OCI-M2 (cell line): ENCODE results near the gene DENND6A.
"Not testable (repeated sequence)": the region's sequence is repeated elsewhere in the genome, so short reads cannot be mapped to it uniquely, and the experiment has no call there.

Source experiments
- DNase-seq: peaks from one replicate; lab custom pipeline; 2025; ENCODE audit not compliant: unreplicated experiment; lab: John Stamatoyannopoulos, UW

DENND6A gene

GRCh38 chr3:57637391-57637790, 55.5 kb downstream of the DENND6A start:
- DNase-seq: no peak

GRCh38 chr3:57634259-57634658, 58.6 kb downstream of the DENND6A start:
- DNase-seq: not testable (repeated sequence)

- no peak for DNase-seq
Measured at GRCh38 chr3:57627976-57628375, 64.9 kb downstream of the DENND6A start.

- no peak for DNase-seq
Measured at GRCh38 chr3:57624801-57625200, 68.1 kb downstream of the DENND6A start.

GRCh38 chr3:57622362-57622761, 70.5 kb downstream of the DENND6A start:
- DNase-seq: no peak

- DNase-seq: no peak
Measured at GRCh38 chr3:57617739-57618138, 75.1 kb downstream of the DENND6A start.

GRCh38 chr3:57616233-57616632, 76.6 kb downstream of the DENND6A start:
- no peak for DNase-seq

GRCh38 chr3:57611870-57612269, 81.0 kb downstream of the DENND6A start:
- not testable (repeated sequence) for DNase-seq

GRCh38 chr3:57605683-57606082, 87.2 kb downstream of the DENND6A start:
- DNase-seq: no peak

- DNase-seq: no peak
Measured at GRCh38 chr3:57604971-57605370, 87.9 kb downstream of the DENND6A start.

GRCh38 chr3:57600195-57600594, 92.7 kb downstream of the DENND6A start:
- no peak for DNase-seq

GRCh38 chr3:57598765-57599360, 94.0 kb downstream of the DENND6A start:
- DNase-seq: peak; percentile 8

GRCh38 chr3:57597127-57597923, 95.6 kb downstream of the DENND6A start, which contains the start of gene ARF4:
TSS of gene ARF4 (minus strand) at chr3:57597344. CDS start at chr3:57597140, 204 bp downstream.
- DNase-seq: peak; percentile 83

GRCh38 chr3:57596495-57597126, 96.3 kb downstream of the DENND6A start:
- no peak for DNase-seq

GRCh38 chr3:57594576-57594975, 98.3 kb downstream of the DENND6A start:
- no peak for DNase-seq

GRCh38 chr3:57594144-57594543, 98.7 kb downstream of the DENND6A start:
- DNase-seq: no peak

- no peak for DNase-seq
Measured at GRCh38 chr3:57592306-57592705, 100.6 kb downstream of the DENND6A start.

GRCh38 chr3:57587905-57588304, 105.0 kb downstream of the DENND6A start:
- DNase-seq: no peak

GRCh38 chr3:57586778-57587177, 106.1 kb downstream of the DENND6A start:
- DNase-seq: no peak

- no peak for DNase-seq
Measured at GRCh38 chr3:57583544-57583943, 109.3 kb downstream of the DENND6A start.

- DNase-seq: no peak
Measured at GRCh38 chr3:57582474-57583168, 110.3 kb downstream of the DENND6A start.
